ENCODE results near the gene LRP1B.

LRP1B gene

DNA sequence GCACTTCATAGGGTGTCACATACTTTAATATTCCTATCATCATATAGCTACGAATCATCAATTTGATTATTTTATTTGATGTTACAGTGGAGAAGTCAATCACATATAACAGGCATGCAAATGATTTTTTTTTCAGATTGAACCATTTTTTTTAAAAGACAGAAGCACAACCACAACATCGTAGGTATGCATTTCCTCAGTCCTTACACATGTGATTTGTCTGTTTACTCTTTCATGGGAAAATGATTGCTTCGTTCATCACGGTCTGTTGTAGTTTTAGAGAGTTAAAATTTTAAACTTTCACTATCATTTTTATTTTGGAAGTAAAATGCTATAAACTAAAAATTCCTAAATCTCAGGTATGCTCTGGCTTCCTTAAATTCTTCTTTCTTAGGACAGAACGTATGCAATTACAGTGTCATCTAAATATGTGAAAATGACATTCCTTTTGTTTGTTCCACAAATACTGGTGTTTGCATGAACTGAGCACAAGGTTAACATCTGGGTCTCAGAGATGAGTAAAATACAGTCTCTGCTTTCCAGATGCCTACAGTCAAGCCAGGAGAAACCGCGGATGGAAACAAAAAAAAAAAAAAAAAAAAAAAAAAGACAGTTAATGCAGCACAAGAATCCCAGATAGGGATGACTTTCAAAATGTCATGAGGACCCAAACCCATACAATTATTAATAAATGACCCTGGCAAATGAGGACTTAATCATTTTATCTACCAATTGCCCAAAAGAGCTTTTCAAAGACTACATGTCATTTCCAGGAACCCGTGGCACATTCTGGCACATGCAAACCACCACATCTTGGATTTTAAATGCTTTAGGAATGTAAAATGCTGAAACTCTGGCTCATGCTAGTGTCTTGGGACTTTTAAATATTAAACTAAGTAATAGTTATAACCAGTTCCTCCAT is 201.2 kb downstream of the LRP1B start:
- no peaks in the 10 kb centered on the region for H3K4me1 Mint-ChIP-seq
- no peaks in the 10 kb centered on the region for H3K36me3 Mint-ChIP-seq
- no peak overlapping the region for H3K4me3 Mint-ChIP-seq
- no peaks in the 10 kb centered on the region for H3K27me3 Mint-ChIP-seq
- peaks cover 10% of the 10 kb centered on the region for H3K9me3 Mint-ChIP-seq
- H3K27ac Mint-ChIP-seq: no peak overlapping the region

DNA sequence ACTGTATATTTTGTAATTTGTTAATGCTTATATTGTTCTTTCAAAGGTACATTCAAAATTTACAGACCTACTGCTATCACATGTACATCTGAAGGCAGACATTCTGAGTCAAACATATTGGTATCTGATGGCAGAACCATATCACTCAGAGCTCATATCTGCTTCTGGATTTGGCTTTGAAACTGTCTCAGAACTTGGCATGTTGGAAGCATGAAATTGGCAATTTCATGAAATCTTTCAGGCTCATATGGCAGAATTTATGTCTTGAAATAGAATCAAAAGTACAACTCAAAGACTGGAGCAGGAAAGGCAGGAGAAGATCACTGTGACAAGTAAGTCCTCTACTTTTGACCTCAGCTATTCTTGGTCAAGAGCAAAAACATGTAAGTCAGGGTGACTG is 202.3 kb downstream of the LRP1B start:
- Mint-ChIP-seq H3K4me1 (no peaks in the 10 kb centered on the region), H3K36me3 (no peaks in the 10 kb centered on the region), H3K27me3 (no peaks in the 10 kb centered on the region), H3K9me3 (peaks cover 5% of the 10 kb centered on the region), H3K27ac (no peak overlapping the region), H3K4me3 (no peak overlapping the region)

GRCh38 chr2:141927536-141927935 is 203.3 kb downstream of the LRP1B start:
- Mint-ChIP-seq H3K9me3 (peaks cover 6% of the 10 kb centered on the region), H3K27ac (no peak overlapping the region), H3K36me3 (no peaks in the 10 kb centered on the region), H3K4me3 (no peak overlapping the region), H3K4me1 (no peaks in the 10 kb centered on the region), H3K27me3 (no peaks in the 10 kb centered on the region)

DNA sequence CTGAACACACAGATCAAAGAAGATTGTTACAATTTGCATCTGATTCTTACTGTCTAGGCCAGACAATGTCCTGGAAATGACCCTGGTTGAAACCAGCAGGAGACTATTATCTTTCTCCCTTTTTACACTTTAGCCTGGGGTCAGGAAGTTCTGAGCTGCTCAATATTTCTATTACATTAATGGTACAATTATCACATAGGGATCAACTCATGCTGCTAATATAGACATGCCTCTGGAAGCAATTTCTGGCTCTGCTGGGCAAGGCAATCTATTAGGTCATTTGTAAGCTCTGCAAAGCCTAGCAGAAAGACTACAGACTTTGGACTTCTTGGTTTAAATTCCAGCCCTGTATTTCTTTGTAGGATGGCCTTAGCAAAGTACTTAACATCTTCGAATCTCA is 205.3 kb downstream of the LRP1B start:
- Mint-ChIP-seq H3K9me3 (peaks cover 11% of the 10 kb centered on the region), H3K27ac (no peak overlapping the region), H3K4me1 (no peaks in the 10 kb centered on the region), H3K36me3 (no peaks in the 10 kb centered on the region), H3K4me3 (no peak overlapping the region), H3K27me3 (no peaks in the 10 kb centered on the region)

DNA sequence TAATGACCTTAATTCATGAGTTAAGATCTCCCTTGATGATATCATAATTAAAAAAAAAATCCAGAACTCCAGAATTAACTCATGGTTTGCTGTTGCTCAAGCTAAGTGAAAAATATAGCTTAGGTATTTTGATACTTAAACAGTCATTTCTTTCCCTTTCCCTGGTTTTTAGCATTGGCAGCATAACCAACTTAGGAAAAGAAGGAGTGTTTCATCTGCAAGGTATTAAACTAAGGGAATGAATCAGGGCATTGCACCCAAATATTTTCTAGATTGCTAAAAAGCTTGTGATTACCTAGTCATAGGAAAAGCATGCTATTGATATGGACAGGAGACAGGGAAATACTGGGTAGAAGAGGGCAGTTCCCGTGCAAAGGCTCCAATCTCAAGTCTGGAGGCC is 207.2 kb downstream of the LRP1B start:
- H3K27ac Mint-ChIP-seq: no peak overlapping the region
- H3K4me1 Mint-ChIP-seq: no peaks in the 10 kb centered on the region

GRCh38 chr2:141911485-141912066 is 219.2 kb downstream of the LRP1B start:
- Mint-ChIP-seq H3K27ac (no peak overlapping the region), H3K36me3 (no peaks in the 10 kb centered on the region), H3K27me3 (no peaks in the 10 kb centered on the region), H3K4me3 (no peak overlapping the region), H3K4me1 (no peaks in the 10 kb centered on the region), H3K9me3 (peaks cover 15% of the 10 kb centered on the region)

More for the DNA sequence above, 207.2 kb downstream of the LRP1B start:
- H3K27me3 Mint-ChIP-seq: no peaks in the 10 kb centered on the region
- peaks cover 11% of the 10 kb centered on the region for H3K9me3 Mint-ChIP-seq
- no peaks in the 10 kb centered on the region for H3K36me3 Mint-ChIP-seq
- H3K4me3 Mint-ChIP-seq: no peak overlapping the region

DNA sequence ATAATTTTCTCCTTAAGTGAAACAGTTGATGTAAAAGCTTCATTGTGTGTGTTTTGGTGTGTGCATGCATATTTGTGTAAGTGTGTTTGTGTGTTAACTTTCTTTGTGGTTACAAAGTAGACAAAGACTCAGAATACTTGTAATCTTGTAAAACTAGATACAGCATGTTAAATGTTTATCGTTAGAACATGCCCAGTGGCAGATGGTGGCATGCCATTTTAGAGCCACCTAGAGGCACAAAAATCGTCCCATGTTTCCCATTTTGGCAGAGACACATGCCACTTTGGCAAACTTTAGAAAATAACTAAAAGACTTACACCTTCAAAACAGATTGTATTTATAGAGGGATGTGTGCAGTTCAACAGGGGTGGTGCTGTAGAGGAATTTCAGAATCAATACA is 224.1 kb downstream of the LRP1B start:
- H3K4me3 Mint-ChIP-seq: no peak overlapping the region
- no peaks in the 10 kb centered on the region for H3K36me3 Mint-ChIP-seq
- H3K9me3 Mint-ChIP-seq: no peaks in the 10 kb centered on the region
- no peaks in the 10 kb centered on the region for H3K4me1 Mint-ChIP-seq
- no peak overlapping the region for H3K27ac Mint-ChIP-seq
- H3K27me3 Mint-ChIP-seq: no peaks in the 10 kb centered on the region

GRCh38 chr2:141900826-141901225 is 230.0 kb downstream of the LRP1B start:
- no peaks in the 10 kb centered on the region for H3K9me3 Mint-ChIP-seq
- H3K4me1 Mint-ChIP-seq: no peaks in the 10 kb centered on the region
- H3K27me3 Mint-ChIP-seq: no peaks in the 10 kb centered on the region
- no peak overlapping the region for H3K4me3 Mint-ChIP-seq
- H3K36me3 Mint-ChIP-seq: no peaks in the 10 kb centered on the region
- no peak overlapping the region for H3K27ac Mint-ChIP-seq

GRCh38 chr2:141899740-141900139 is 231.1 kb downstream of the LRP1B start:
- H3K4me3 Mint-ChIP-seq: no peak overlapping the region
- no peaks in the 10 kb centered on the region for H3K4me1 Mint-ChIP-seq
- H3K27me3 Mint-ChIP-seq: no peaks in the 10 kb centered on the region
- H3K9me3 Mint-ChIP-seq: no peaks in the 10 kb centered on the region
- H3K36me3 Mint-ChIP-seq: no peaks in the 10 kb centered on the region
- H3K27ac Mint-ChIP-seq: no peak overlapping the region

DNA sequence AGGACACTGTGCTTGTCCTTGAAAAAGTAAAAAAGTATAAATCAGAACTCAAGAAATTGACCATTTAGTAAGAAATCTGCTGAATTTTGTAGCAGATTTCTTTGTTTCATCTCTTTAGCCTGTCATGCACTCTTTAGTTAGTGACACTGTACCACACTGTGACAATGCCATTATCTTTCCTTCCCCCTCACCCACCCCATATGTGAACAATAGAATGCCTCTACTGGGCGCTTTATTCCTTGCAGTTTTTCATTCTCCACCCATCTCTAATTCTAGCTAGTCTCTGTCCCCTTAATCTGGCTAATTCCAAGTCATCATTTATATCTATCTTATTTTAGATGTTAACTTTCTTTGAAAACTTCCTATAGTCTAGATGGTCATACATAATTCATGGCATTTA is 241.0 kb downstream of the LRP1B start:
- Mint-ChIP-seq H3K27me3 (no peaks in the 10 kb centered on the region), H3K4me3 (no peak overlapping the region), H3K9me3 (no peaks in the 10 kb centered on the region), H3K27ac (no peak overlapping the region), H3K4me1 (no peaks in the 10 kb centered on the region), H3K36me3 (no peaks in the 10 kb centered on the region)

DNA sequence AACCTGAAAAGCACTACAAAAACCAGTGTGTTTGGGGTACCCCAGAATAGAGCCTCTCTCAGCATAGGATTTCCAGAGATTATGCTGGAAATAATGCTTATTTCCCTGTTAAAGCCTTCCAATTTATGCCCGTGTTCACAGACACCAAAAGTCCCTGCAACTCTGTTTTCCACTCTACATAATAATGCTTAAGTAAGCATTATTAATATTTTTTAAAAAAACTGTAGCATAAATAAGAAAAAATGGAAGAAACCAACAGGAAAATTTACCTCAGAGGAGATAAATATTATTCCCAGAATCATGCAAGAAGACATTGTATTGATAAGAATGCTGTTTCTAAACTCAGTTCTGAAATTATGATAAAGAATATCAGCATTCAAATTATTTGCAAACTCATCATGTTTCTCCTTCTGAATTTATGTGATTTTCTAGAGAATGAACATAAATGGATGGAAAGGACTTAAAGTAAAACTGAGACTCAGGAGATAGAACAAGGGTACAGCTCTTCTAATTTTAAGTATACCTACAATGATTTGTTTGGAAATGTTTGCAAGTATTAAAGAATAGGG is 241.7 kb downstream of the LRP1B start:
- Mint-ChIP-seq H3K27ac (no peak overlapping the region), H3K27me3 (no peaks in the 10 kb centered on the region), H3K9me3 (no peaks in the 10 kb centered on the region), H3K4me1 (no peaks in the 10 kb centered on the region), H3K36me3 (no peaks in the 10 kb centered on the region), H3K4me3 (no peak overlapping the region)

DNA sequence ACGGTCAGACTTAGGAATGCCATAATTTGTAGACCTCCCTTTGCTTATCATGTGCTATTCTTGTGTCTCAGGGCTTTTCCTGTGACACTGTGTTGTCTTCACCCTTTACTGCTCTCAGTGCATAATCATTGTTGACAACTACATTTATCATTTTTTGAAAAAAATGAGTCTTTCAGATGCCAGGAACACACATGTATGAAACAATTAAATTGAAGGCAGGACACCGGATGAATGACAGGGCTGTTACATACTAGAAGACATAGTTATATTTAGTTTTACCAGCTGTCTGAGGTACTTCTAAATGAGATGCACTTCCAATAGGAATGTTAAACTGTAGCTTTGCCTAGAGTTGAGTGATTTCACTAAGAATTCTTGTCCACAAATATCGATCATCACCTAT is 243.5 kb downstream of the LRP1B start:
- Mint-ChIP-seq H3K36me3 (no peaks in the 10 kb centered on the region), H3K27ac (no peak overlapping the region), H3K27me3 (no peaks in the 10 kb centered on the region), H3K4me1 (no peaks in the 10 kb centered on the region), H3K9me3 (no peaks in the 10 kb centered on the region), H3K4me3 (no peak overlapping the region)

DNA sequence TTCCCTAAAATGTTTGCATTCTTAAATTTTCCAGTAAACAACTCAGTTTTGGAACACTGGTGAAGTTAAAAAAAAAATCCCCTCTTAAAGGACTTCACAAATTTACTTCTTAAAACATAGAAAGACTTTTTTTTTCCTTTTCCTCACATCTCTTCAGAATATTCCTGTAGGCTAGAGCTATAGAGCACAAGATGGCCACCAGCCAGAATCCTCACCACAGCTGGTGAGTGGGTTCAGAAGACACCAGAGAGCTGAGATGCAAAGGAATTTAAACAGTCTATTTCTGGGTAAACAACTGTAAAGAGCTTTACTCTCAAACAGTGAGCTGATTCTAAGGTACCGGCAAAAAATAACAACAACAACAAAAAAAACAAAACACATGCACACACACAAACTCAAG is 252.8 kb downstream of the LRP1B start:
- Mint-ChIP-seq H3K27me3 (no peaks in the 10 kb centered on the region), H3K9me3 (peaks cover 4% of the 10 kb centered on the region), H3K4me1 (no peaks in the 10 kb centered on the region), H3K36me3 (no peaks in the 10 kb centered on the region), H3K4me3 (no peak overlapping the region), H3K27ac (no peak overlapping the region)

GRCh38 chr2:141871913-141872634 is 258.7 kb downstream of the LRP1B start:
- peak overlapping the region; percentile 3 for H3K27ac Mint-ChIP-seq
- no peaks in the 10 kb centered on the region for H3K27me3 Mint-ChIP-seq
- H3K36me3 Mint-ChIP-seq: no peaks in the 10 kb centered on the region
- peaks cover 9% of the 10 kb centered on the region for H3K9me3 Mint-ChIP-seq
- no peak overlapping the region for H3K4me3 Mint-ChIP-seq
- H3K4me1 Mint-ChIP-seq: no peaks in the 10 kb centered on the region

DNA sequence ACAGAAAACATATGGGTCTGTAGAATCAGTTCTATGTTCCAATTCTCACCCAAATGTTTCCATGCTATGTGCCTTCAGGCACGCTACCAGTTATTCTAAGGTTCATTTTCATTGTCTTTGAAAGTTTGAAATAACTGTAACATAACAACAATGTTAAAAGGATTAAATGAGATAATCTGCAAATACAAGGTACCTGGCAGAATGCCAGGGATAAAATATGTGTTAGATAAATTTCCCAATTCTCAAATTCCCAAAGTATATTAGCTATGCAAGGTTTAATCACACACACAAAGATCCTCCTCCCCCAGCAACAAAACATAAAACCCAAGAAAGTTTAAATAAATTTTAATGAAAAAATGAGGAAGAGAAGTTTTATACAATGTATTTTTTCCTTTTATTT is 261.2 kb downstream of the LRP1B start:
- no peaks in the 10 kb centered on the region for H3K27me3 Mint-ChIP-seq
- H3K4me1 Mint-ChIP-seq: no peaks in the 10 kb centered on the region
- no peaks in the 10 kb centered on the region for H3K36me3 Mint-ChIP-seq

GRCh38 chr2:141863964-141864363 is 266.9 kb downstream of the LRP1B start:
- H3K4me3 Mint-ChIP-seq: no peak overlapping the region
- H3K27ac Mint-ChIP-seq: no peak overlapping the region
- H3K36me3 Mint-ChIP-seq: no peaks in the 10 kb centered on the region
- no peaks in the 10 kb centered on the region for H3K9me3 Mint-ChIP-seq
- H3K4me1 Mint-ChIP-seq: no peaks in the 10 kb centered on the region
- H3K27me3 Mint-ChIP-seq: no peaks in the 10 kb centered on the region

More for the DNA sequence above, 261.2 kb downstream of the LRP1B start:
- Mint-ChIP-seq H3K27ac (no peak overlapping the region), H3K9me3 (peaks cover 9% of the 10 kb centered on the region), H3K4me3 (no peak overlapping the region)
